ENCODE measurements around the gene TJP1. TPM values are rescaled to one million over a fixed set of nuclear protein-coding genes. Genes with fewer than 3 reads are reported as not detected.
"Not testable (repeated sequence)": the region's sequence is repeated elsewhere in the genome, so short reads cannot be mapped to it uniquely, and the experiment has no call there.

Gene TJP1
- polyA plus RNA-seq, 1 experiment = 42.5 TPM

DNA sequence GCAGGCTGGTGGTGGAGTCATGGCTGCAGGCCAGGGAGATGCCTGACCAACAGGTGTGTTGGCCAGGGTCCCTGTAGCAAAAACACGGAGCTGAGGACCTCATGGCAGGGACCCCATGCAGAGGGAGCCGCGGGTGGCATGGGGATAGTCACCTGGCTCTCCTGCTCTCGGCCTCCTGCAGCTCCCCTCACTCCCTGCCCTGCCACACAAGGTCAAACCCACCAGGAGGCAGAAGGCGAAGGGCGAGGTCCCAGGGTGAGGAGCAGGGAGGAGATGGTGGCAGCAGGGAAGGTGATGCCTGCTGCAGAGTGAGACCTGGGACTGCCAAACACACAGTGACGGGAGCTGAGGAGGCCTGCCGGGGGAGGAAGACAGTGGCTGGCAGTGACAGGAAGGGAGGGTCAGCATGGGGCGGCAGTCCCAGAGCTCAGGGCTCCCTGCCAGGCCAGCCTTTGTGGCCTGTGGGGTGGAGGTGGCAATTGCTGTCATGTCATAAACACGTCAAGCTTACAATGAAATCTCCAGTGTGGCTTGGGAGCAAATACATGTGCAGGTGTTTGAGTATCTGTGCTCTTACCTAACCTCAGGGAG lies 144.3 kb downstream of the TJP1 start:
- no peak for DNase-seq (ENCODE audit: low read depth)
- TF ChIP-seq, protein P1, sequence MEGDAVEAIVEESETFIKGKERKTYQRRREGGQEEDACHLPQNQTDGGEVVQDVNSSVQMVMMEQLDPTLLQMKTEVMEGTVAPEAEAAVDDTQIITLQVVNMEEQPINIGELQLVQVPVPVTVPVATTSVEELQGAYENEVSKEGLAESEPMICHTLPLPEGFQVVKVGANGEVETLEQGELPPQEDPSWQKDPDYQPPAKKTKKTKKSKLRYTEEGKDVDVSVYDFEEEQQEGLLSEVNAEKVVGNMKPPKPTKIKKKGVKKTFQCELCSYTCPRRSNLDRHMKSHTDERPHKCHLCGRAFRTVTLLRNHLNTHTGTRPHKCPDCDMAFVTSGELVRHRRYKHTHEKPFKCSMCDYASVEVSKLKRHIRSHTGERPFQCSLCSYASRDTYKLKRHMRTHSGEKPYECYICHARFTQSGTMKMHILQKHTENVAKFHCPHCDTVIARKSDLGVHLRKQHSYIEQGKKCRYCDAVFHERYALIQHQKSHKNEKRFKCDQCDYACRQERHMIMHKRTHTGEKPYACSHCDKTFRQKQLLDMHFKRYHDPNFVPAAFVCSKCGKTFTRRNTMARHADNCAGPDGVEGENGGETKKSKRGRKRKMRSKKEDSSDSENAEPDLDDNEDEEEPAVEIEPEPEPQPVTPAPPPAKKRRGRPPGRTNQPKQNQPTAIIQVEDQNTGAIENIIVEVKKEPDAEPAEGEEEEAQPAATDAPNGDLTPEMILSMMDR (IDR thresholded peaks at IDR 0.05; ENCODE audit: insufficient read depth, low read depth, low read length) = no peak
- H3K27me3 ChIP-seq (ENCODE audit: control insufficient read depth, insufficient read depth, low read length) = no peaks in the 10 kb centered on the region
- H3K36me3 ChIP-seq (ENCODE audit: control insufficient read depth, insufficient read depth, low read length) = no peaks in the 10 kb centered on the region
- ChIA-PET POLR2A (no interaction called here), CTCF (interaction anchor here (1.2 to 1.6 kb wide), 2 partner anchors 11 to 16 kb away, joined by 3 to 5 read pairs; no protein-coding TSS in a partner anchor)
- H3K4me3 ChIP-seq (ENCODE audit: low read depth, low read length) = no peak overlapping the region

DNA sequence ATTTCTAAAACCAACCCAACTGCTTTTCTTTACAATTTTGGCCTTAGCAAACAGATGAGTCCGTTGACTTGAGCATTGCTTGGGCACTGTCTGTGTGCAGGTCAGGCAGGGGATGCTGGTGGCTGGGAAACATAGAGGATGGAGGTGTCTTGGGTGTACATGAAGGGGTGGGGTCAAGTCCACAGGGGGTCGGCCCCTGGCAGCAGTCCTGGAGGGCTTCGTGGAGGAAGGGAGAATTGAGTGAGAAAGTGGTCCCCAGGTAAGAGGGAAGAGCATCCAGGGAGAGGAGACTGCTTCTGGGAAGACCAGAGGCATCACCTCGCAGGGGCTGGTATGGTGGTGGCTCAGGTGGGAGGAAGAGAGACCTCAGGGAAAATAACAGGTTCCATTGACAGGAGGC lies 144.8 kb downstream of the TJP1 start:
- POLR2A ChIA-PET = no interaction called here
- CTCF ChIA-PET = interaction anchor here (1.0 to 1.6 kb wide), 3 partner anchors 9 to 16 kb away, joined by 3 to 5 read pairs (median 3); no protein-coding TSS in a partner anchor
- no peaks in the 10 kb centered on the region for H3K27me3 ChIP-seq (ENCODE audit: control insufficient read depth, insufficient read depth, low read length)
- TF ChIP-seq, protein P1 (IDR thresholded peaks at IDR 0.05; ENCODE audit: insufficient read depth, low read depth, low read length) = no peak
- no peak for DNase-seq (ENCODE audit: low read depth)
- H3K36me3 ChIP-seq (ENCODE audit: control insufficient read depth, insufficient read depth, low read length) = no peaks in the 10 kb centered on the region
- no peak overlapping the region for H3K4me3 ChIP-seq (ENCODE audit: low read depth, low read length)

DNA sequence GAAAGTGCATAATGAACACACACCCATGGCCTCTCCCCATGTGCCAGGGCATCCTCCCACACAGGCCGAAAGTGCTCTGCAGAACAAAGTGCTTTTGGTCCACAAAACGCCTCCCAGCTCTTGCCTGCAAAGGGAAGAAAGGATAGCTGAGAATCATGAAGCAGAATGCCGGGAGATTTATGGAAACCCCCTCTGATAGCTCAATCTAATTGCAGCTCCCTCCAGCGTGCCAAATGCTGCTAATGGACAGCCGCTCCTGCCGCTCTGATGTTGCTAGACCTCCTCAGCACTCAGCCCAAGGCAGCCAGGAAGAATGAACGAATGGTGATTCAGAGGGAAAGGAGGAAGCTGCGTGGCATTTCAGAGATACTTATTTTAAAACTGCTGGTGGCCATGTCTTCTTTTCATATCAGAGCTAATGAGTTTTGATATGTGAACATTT lies 145.3 kb downstream of the TJP1 start:
- CTCF ChIA-PET = interaction anchor here (1.0 to 1.2 kb wide), 2 partner anchors 8 to 17 kb away, joined by 3 read pairs; no protein-coding TSS in a partner anchor
- TF ChIP-seq, protein P1 (IDR thresholded peaks at IDR 0.05; ENCODE audit: insufficient read depth, low read depth, low read length) = no peak
- POLR2A ChIA-PET = no interaction called here
- Histone ChIP-seq H3K36me3 (ENCODE audit: control insufficient read depth, insufficient read depth, low read length) (no peaks in the 10 kb centered on the region), H3K4me3 (ENCODE audit: low read depth, low read length) (no peak overlapping the region), H3K27me3 (ENCODE audit: control insufficient read depth, insufficient read depth, low read length) (no peaks in the 10 kb centered on the region)
- DNase-seq (ENCODE audit: low read depth) = no peak

DNA sequence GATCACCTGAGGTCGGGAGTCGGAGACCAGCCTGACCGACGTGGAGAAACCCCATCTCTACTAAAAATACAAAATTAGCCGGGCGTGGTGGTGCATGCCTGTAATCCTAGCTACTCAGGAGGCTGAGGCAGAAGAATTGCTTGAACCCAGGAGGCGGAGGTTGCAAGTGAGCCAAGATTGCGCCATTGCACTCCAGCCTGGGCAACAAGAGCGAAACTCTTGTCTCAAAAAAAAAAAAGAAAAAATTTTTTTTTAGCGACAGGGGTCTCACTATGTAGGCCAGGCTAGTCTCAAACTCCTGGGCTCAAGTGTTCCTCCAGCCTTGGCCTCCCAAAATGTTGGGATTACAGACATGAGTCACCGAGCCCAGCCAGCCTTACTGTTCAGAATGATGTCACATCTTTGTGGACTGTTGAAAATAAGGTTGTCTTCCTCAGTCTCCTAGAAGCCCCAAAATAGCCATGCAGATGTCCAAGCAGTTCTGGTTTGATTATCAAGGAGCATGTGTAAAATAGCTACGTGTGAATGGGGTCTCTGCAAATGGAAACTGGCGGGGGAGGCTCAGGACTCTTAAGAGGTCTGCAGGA lies 145.8 kb downstream of the TJP1 start:
- POLR2A ChIA-PET; H3K36me3 ChIP-seq (ENCODE audit: control insufficient read depth, insufficient read depth, low read length); H3K27me3 ChIP-seq (ENCODE audit: control insufficient read depth, insufficient read depth, low read length); DNase-seq (ENCODE audit: low read depth); H3K4me3 ChIP-seq (ENCODE audit: low read depth, low read length): not testable (repeated sequence)
- CTCF ChIA-PET = interaction anchor here (1.0 kb wide), 1 partner anchor 8 kb away, joined by 3 read pairs; no protein-coding TSS in a partner anchor

DNA sequence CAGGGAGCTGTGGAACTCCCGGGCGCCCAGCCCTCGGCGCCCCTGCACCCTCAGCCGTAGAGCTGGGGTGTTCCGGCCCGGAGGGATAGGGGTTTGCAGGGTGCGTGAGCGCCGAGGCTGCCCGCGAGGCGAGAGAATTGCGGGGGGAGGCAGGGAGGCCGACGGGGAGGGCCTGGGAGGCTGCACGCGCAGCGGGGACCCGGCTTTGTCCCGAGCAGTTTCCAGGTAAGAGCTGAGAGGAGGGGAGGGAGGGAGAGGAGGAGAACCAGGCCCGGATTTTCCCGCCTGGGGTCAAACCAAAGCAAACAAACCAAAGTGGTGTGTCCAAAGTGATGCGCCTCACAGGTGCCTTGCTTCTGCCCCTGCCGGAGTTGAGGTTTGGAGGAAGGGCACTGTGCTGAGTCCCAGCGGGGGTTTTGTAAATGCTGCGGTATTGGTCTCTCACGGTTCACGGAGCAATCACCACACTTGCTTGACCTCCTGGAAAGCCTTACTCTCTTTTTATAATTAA lies 146.4 kb downstream of the TJP1 start:
- H3K4me3 ChIP-seq (ENCODE audit: low read depth, low read length) = no peak overlapping the region; the same call in 1 of the 2 replicates

More for the DNA sequence above, 146.4 kb downstream of the TJP1 start:
- no peak for DNase-seq (ENCODE audit: low read depth)
- ChIA-PET CTCF (no interaction called here), POLR2A (no interaction called here)
- Histone ChIP-seq H3K36me3 (ENCODE audit: control insufficient read depth, insufficient read depth, low read length) (no peaks in the 10 kb centered on the region), H3K27me3 (ENCODE audit: control insufficient read depth, insufficient read depth, low read length) (no peaks in the 10 kb centered on the region)
- TF ChIP-seq, protein P1 (IDR thresholded peaks at IDR 0.05; ENCODE audit: insufficient read depth, low read depth, low read length) = no peak
